SK-N-SH (cell line): ENCODE data around the gene UPP2. TPM values are rescaled to one million over a fixed set of nuclear protein-coding genes. Genes with fewer than 3 reads are reported as not detected.

Experiments used
- CTCF ChIA-PET: fragments of 300-600, 350-600 bp; formaldehyde crosslinking; extraction: SDS; loops from one replicate; lab custom pipeline; 2021; lab: Yijun Ruan, JAX
- POLR2A ChIA-PET: fragments of 350-600 bp; sonication (Branson Sonifier 250); formaldehyde crosslinking; extraction: SDS; loops from one replicate; lab custom pipeline; 2020; ENCODE audit warnings: antibody characterized with exemption, inconsistent platforms; lab: Yijun Ruan, JAX
- DNase-seq: peaks from one replicate; pipeline ENCODE4 v3.0.0; 2012
- H2AFZ ChIP-seq: fragments of 200-600 bp; sonication (generic); 2 replicates; pipeline ENCODE4 v1.8.1; 2016; ENCODE audit warnings: antibody characterized with exemption, mild to moderate bottlenecking, low read depth
- H3F3A ChIP-seq: fragments of 200-600 bp; sonication (generic); replicated peaks from 2 replicates; pipeline ENCODE3; 2016; ENCODE audit warnings: antibody characterized with exemption, mild to moderate bottlenecking; ENCODE audit not compliant: insufficient read depth
- H3K27ac ChIP-seq, 2 experiments: fragments of 200-500 bp in 1 of 2; fragments of 200-600 bp in 1 of 2; sonication (Bioruptor generic) in 1 of 2; sonication (generic), shearing (Covaris generic) in 1 of 2; 2 replicates each; pipeline versions ENCODE4 v1.5.1 to v1.6.1; 2014 to 2016; ENCODE audit warnings: low read depth in 2 of 2, inconsistent platforms in 1 of 2, low read length in 1 of 2, mild to moderate bottlenecking in 1 of 2, mixed read lengths in 1 of 2
- H3K27me3 ChIP-seq: fragments of 200-600 bp; sonication (generic), shearing (Covaris generic); 2 replicates; pipeline ENCODE4 v1.6.1; 2016; ENCODE audit warnings: mixed run types; ENCODE audit not compliant: insufficient read depth
- H3K36me3 ChIP-seq, 2 experiments: fragments of 200-500 bp in 1 of 2; fragments of 200-600 bp in 1 of 2; sonication (Bioruptor generic) in 1 of 2; sonication (generic) in 1 of 2; replicated peaks in 1 of 2; 2 replicates each; pipeline versions ENCODE3 to v1.5.1; 2014 to 2016; ENCODE audit warnings: low read length in 1 of 2, mild to moderate bottlenecking in 1 of 2; ENCODE audit not compliant: insufficient read depth in 2 of 2, control insufficient read depth in 1 of 2
- H3K4me1 ChIP-seq, 2 experiments: fragments of 200-500 bp in 1 of 2; fragments of 200-600 bp in 1 of 2; sonication (Bioruptor generic) in 1 of 2; sonication (generic), shearing (Covaris generic) in 1 of 2; 2 replicates each; pipeline versions ENCODE4 v1.5.1 to v1.6.1; 2014 to 2016; ENCODE audit warnings: low read depth in 1 of 2, low read length in 1 of 2, mixed run types in 1 of 2; ENCODE audit not compliant: insufficient read depth in 2 of 2, control insufficient read depth in 1 of 2
- H3K4me2 ChIP-seq: fragments of 200-600 bp; sonication (generic), shearing (Covaris generic); 2 replicates; pipeline ENCODE4 v1.6.1; 2017; ENCODE audit warnings: mixed run types
- H3K4me3 ChIP-seq, 2 experiments: fragments of 200-500 bp in 1 of 2; fragments of 200-600 bp in 1 of 2; sonication (Bioruptor generic) in 1 of 2; sonication (generic), shearing (Covaris generic) in 1 of 2; 2 replicates each; pipeline versions ENCODE4 v1.5.1 to v1.8.1; 2014 to 2016; ENCODE audit warnings: low read depth in 2 of 2, inconsistent platforms in 1 of 2, low read length in 1 of 2, mild to moderate bottlenecking in 1 of 2, mixed read lengths in 1 of 2, moderate library complexity in 1 of 2
- H3K79me2 ChIP-seq: fragments of 200-600 bp; sonication (generic); 2 replicates; pipeline ENCODE4 v1.8.1; 2017; ENCODE audit warnings: mild to moderate bottlenecking; ENCODE audit not compliant: insufficient read depth
- H3K9ac ChIP-seq: fragments of 200-600 bp; sonication (generic); 2 replicates; pipeline ENCODE4 v1.6.1; 2017; ENCODE audit warnings: mixed run types
- H3K9me2 ChIP-seq: fragments of 200-600 bp; sonication (generic); 2 replicates; pipeline ENCODE4 v1.6.1; 2017; ENCODE audit warnings: mixed run types
- H3K9me3 ChIP-seq: fragments of 200-600 bp; sonication (generic); 2 replicates; pipeline ENCODE4 v1.6.1; 2017; ENCODE audit warnings: mixed run types, mild to moderate bottlenecking, moderate library complexity
- H4K20me1 ChIP-seq: fragments of 200-600 bp; sonication (generic); 2 replicates; pipeline ENCODE4 v1.6.1; 2017; ENCODE audit warnings: mild to moderate bottlenecking, mixed run types; ENCODE audit not compliant: insufficient read depth
- EP300 ChIP-seq, 2 experiments: IDR thresholded peaks; 2 replicates each; pipeline versions ENCODE4 v1.4.0 to v1.6.1; 2012; ENCODE audit warnings: borderline replicate concordance in 1 of 2, low read depth in 1 of 2, low read length in 1 of 2
- EZH2phosphoT487 ChIP-seq: fragments of 200-600 bp; sonication (generic); IDR thresholded peaks from 2 replicates; pipeline ENCODE4 v1.6.1; 2017; ENCODE audit warnings: low read depth, mixed run types, mild to moderate bottlenecking, antibody characterized with exemption, moderate library complexity, borderline replicate concordance
- FOXJ3 ChIP-seq: sonication (generic); formaldehyde crosslinking; IDR thresholded peaks from 2 replicates; pipeline ENCODE4 v1.5.1; 2020; ENCODE audit warnings: mild to moderate bottlenecking, missing genetic modification reagents
- FOXM1 ChIP-seq: IDR thresholded peaks from 2 replicates; pipeline ENCODE4 v1.4.0; 2012; ENCODE audit warnings: low read depth, mild to moderate bottlenecking
- GABPA ChIP-seq: IDR thresholded peaks from 2 replicates; pipeline ENCODE4 v1.4.0; 2012; ENCODE audit warnings: low read depth, mild to moderate bottlenecking
- JUND ChIP-seq: IDR thresholded peaks from 2 replicates; pipeline ENCODE4 v1.4.0; 2012
- MXI1 ChIP-seq: IDR thresholded peaks from 2 replicates; pipeline ENCODE4 v1.6.1; 2012; ENCODE audit warnings: mild to moderate bottlenecking, low read depth, low read length, improper control_type of control experiment
- NRF1 ChIP-seq: IDR thresholded peaks from 2 replicates; pipeline ENCODE4 v1.6.1; 2012; ENCODE audit warnings: low read depth, mild to moderate bottlenecking, low read length
- POLR2AphosphoS5 ChIP-seq: IDR thresholded peaks from 2 replicates; pipeline ENCODE4 v1.6.1; 2012; ENCODE audit warnings: low read depth, low read length
- RFX5 ChIP-seq: IDR thresholded peaks from 2 replicates; pipeline ENCODE4 v1.6.1; 2012; ENCODE audit warnings: mild to moderate bottlenecking, improper control_type of control experiment, low read length
- SMC3 ChIP-seq: IDR thresholded peaks from 2 replicates; pipeline ENCODE4 v1.6.1; 2012; ENCODE audit warnings: low read depth, low read length, improper control_type of control experiment
- TAF1 ChIP-seq: IDR thresholded peaks from 2 replicates; pipeline ENCODE4 v1.6.1; 2012; ENCODE audit warnings: low read depth, mild to moderate bottlenecking, low read length, moderate library complexity, borderline replicate concordance
- TEAD4 ChIP-seq: IDR thresholded peaks from 2 replicates; pipeline ENCODE4 v1.4.0; 2012; ENCODE audit warnings: mild to moderate bottlenecking, borderline replicate concordance; ENCODE audit not compliant: insufficient read depth
- YY1 ChIP-seq: IDR thresholded peaks from 2 replicates; pipeline ENCODE4 v1.4.0; 2012; ENCODE audit warnings: low read depth, mild to moderate bottlenecking
- WGBS: methylation state at CpG from one replicate; pipeline ENCODE4 v1.1.6; 2017; ENCODE audit warnings: low lambda C conversion rate; 5-methylcytosine and 5-hydroxymethylcytosine counted together
- polyA plus RNA-seq, 3 experiments: library from polyadenylated mRNA; depleted of rRNA; stranded (reverse); fragments of >200 nt; gene quantifications; 2 replicates each; pipeline ENCODE4 v1.2.3, GENCODE V29; 2012
- TF ChIP-seq, protein P1 (sequence below): IDR thresholded peaks from 2 replicates; pipeline ENCODE4 v1.4.0; 2012; ENCODE audit warnings: low read depth, borderline replicate concordance
- TF ChIP-seq, protein P2 (sequence below): IDR thresholded peaks from 2 replicates; pipeline ENCODE4 v1.6.1; 2012; ENCODE audit warnings: mild to moderate bottlenecking, low read depth, low read length, moderate library complexity
- TF ChIP-seq, protein P3 (sequence below): IDR thresholded peaks from 2 replicates; pipeline ENCODE4 v1.4.0; 2012; ENCODE audit warnings: low read depth
- TF ChIP-seq, protein P4 (sequence below): fragments of 150-350 bp; IDR thresholded peaks from 2 replicates; pipeline ENCODE4 v1.6.1; 2017; ENCODE audit warnings: antibody characterized with exemption, low read length, low read depth, borderline replicate concordance
- TF ChIP-seq, protein P5 (sequence below): IDR thresholded peaks from 2 replicates; pipeline ENCODE4; 2012

UPP2 gene
- polyA plus RNA-seq, 1 of the 3 experiments (the other 2 are of a cell fraction) = not detected

DNA sequence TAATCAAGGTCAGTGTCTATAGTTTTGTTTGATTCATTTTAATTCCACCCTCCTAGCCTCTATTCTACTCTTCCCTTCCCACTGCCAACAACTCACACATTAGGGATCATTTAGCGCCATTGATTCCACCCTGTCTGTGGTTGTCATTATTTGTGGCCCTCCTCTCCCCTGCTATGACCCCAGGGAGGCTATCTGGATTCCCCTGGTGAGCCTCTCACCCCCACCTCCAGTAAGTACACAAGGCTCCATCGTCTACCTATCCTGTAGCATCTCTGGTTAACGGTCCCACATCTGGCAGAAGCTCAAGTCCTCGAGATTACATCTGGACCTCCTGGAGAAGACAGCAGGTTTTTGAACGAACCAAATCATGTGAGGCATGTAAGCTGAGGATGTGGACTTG is 27.4 kb downstream of the UPP2 start:
- POLR2A ChIA-PET = no interaction called here
- 39% methylated on average over 5 of the region's 5 CpGs for WGBS
- H3K4me1 ChIP-seq = no peaks in the 10 kb centered on the region
- no peaks in the 10 kb centered on the region for H3K9me2 ChIP-seq
- no peak for DNase-seq
- H3K27me3 ChIP-seq = no peaks in the 10 kb centered on the region
- no peaks in the 10 kb centered on the region for H3K36me3 ChIP-seq
- no peak overlapping the region for H3K4me2 ChIP-seq
- no peaks in the 10 kb centered on the region for H3F3A ChIP-seq
- H3K9ac ChIP-seq = no peak overlapping the region
- no peaks in the 10 kb centered on the region for H3K79me2 ChIP-seq
- no peak overlapping the region for H2AFZ ChIP-seq
- no peaks in the 10 kb centered on the region for H3K9me3 ChIP-seq
- H3K27ac ChIP-seq = no peak overlapping the region
- no peaks in the 10 kb centered on the region for H4K20me1 ChIP-seq
- no peak for TF ChIP-seq JUND
- TF ChIP-seq, protein P1, sequence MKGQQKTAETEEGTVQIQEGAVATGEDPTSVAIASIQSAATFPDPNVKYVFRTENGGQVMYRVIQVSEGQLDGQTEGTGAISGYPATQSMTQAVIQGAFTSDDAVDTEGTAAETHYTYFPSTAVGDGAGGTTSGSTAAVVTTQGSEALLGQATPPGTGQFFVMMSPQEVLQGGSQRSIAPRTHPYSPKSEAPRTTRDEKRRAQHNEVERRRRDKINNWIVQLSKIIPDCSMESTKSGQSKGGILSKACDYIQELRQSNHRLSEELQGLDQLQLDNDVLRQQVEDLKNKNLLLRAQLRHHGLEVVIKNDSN = no peak
- TF ChIP-seq, all 33 proteins: peak for 0
- H3K4me3 ChIP-seq = no peak overlapping the region
- CTCF ChIA-PET = interaction anchor here (0.8 to 1.7 kb wide), 2 partner anchors 14 to 616 kb away, joined by 3 to 4 read pairs; no protein-coding TSS in a partner anchor

DNA sequence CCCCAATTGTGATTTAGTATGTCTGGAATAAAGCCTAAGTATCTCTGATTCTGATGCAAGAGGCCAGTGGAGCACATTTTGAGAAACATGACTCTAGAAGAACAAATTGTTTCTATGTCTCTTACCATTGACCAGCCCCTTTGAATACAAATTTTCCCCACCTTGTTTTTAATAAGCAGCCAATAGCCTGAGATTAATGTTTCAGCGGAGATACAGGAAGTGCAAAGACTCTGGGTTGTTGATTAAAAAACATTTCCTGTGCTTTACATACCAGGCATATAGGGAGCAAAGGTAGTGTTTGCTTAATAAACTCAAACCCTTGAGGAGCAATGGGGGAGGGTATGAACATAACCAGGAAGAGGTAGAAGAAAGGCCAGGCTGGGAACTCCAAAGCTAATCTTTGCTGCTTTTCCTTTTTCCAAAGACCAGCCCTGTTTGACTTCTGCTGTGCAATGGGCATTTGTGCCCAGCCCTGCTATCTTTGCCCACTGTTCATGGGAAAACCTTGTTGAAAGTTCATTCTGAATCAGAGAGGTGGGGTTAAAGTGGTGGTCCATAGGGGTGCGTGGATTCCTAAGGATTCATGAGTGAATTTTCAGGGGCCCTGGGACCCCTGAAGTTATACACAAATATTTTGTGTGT is 29.3 kb downstream of the UPP2 start:
- Histone ChIP-seq H3K4me2 (no peak overlapping the region), H4K20me1 (no peaks in the 10 kb centered on the region)
- 48% methylated on average over 2 of the region's 2 CpGs for WGBS

More for the DNA sequence above, 29.3 kb downstream of the UPP2 start:
- DNase-seq = no peak
- POLR2A ChIA-PET = no interaction called here
- Histone ChIP-seq H3K4me3 (no peak overlapping the region), H3K4me1 (no peaks in the 10 kb centered on the region), H3K79me2 (no peaks in the 10 kb centered on the region), H3F3A (no peaks in the 10 kb centered on the region), H2AFZ (no peak overlapping the region), H3K9ac (no peak overlapping the region), H3K27me3 (no peaks in the 10 kb centered on the region), H3K27ac (no peak overlapping the region), H3K36me3 (no peaks in the 10 kb centered on the region), H3K9me3 (no peaks in the 10 kb centered on the region), H3K9me2 (no peaks in the 10 kb centered on the region)
- CTCF ChIA-PET = interaction anchor here (1.1 kb wide), 1 partner anchor 107 kb away, joined by 3 read pairs; no protein-coding TSS in a partner anchor
- TF ChIP-seq YY1 = no peak
- TF ChIP-seq, protein P2, sequence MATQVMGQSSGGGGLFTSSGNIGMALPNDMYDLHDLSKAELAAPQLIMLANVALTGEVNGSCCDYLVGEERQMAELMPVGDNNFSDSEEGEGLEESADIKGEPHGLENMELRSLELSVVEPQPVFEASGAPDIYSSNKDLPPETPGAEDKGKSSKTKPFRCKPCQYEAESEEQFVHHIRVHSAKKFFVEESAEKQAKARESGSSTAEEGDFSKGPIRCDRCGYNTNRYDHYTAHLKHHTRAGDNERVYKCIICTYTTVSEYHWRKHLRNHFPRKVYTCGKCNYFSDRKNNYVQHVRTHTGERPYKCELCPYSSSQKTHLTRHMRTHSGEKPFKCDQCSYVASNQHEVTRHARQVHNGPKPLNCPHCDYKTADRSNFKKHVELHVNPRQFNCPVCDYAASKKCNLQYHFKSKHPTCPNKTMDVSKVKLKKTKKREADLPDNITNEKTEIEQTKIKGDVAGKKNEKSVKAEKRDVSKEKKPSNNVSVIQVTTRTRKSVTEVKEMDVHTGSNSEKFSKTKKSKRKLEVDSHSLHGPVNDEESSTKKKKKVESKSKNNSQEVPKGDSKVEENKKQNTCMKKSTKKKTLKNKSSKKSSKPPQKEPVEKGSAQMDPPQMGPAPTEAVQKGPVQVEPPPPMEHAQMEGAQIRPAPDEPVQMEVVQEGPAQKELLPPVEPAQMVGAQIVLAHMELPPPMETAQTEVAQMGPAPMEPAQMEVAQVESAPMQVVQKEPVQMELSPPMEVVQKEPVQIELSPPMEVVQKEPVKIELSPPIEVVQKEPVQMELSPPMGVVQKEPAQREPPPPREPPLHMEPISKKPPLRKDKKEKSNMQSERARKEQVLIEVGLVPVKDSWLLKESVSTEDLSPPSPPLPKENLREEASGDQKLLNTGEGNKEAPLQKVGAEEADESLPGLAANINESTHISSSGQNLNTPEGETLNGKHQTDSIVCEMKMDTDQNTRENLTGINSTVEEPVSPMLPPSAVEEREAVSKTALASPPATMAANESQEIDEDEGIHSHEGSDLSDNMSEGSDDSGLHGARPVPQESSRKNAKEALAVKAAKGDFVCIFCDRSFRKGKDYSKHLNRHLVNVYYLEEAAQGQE = no peak
- no peak for TF ChIP-seq EZH2phosphoT487
- no peak for TF ChIP-seq RFX5
- TF ChIP-seq, protein P3, sequence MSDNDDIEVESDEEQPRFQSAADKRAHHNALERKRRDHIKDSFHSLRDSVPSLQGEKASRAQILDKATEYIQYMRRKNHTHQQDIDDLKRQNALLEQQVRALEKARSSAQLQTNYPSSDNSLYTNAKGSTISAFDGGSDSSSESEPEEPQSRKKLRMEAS = no peak
- no peak for TF ChIP-seq FOXM1
- no peak for TF ChIP-seq TAF1
- TF ChIP-seq JUND = no peak
- no peak for TF ChIP-seq FOXJ3 (CRISPR knock-in tag)
- TF ChIP-seq POLR2AphosphoS5 = no peak
- TF ChIP-seq, protein P4, sequence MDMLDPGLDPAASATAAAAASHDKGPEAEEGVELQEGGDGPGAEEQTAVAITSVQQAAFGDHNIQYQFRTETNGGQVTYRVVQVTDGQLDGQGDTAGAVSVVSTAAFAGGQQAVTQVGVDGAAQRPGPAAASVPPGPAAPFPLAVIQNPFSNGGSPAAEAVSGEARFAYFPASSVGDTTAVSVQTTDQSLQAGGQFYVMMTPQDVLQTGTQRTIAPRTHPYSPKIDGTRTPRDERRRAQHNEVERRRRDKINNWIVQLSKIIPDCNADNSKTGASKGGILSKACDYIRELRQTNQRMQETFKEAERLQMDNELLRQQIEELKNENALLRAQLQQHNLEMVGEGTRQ = no peak
- no peak for TF ChIP-seq GABPA
- TF ChIP-seq, protein P5, sequence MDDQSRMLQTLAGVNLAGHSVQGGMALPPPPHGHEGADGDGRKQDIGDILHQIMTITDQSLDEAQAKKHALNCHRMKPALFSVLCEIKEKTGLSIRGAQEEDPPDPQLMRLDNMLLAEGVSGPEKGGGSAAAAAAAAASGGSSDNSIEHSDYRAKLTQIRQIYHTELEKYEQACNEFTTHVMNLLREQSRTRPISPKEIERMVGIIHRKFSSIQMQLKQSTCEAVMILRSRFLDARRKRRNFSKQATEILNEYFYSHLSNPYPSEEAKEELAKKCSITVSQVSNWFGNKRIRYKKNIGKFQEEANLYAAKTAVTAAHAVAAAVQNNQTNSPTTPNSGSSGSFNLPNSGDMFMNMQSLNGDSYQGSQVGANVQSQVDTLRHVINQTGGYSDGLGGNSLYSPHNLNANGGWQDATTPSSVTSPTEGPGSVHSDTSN = no peak
- no peak for TF ChIP-seq EP300 (IDR thresholded peaks at IDR 0.05; ENCODE audit: borderline replicate concordance in 1 of 2, low read depth in 1 of 2, low read length in 1 of 2)
- no peak for TF ChIP-seq TEAD4
- no peak for TF ChIP-seq NRF1
- TF ChIP-seq MXI1 = no peak
- TF ChIP-seq SMC3 = no peak
